Islet of Langerhans (tissue), 1 donor: ENCODE data around the gene INPP1.

ENCODE experiments used
- FAIRE-seq: peaks from one replicate; lab custom pipeline; 2011; peaks lifted over from hg19 to GRCh38; lab: Jason Lieb, UNC

INPP1 gene

GRCh38 chr2:190409616-190410015 is 66.2 kb downstream of the INPP1 start:
- FAIRE-seq = no peak

- FAIRE-seq = no peak
These were observed 66.8 kb downstream of the INPP1 start for GRCh38 chr2:190410166-190410565.

GRCh38 chr2:190412966-190413365 is 69.6 kb downstream of the INPP1 start:
- FAIRE-seq = no peak

GRCh38 chr2:190413421-190413820 is 70.0 kb downstream of the INPP1 start:
- no peak for FAIRE-seq

- FAIRE-seq = no peak
These were observed 71.9 kb downstream of the INPP1 start for GRCh38 chr2:190415251-190415650.

- FAIRE-seq = peak; percentile 58
These were observed 72.7 kb downstream of the INPP1 start for GRCh38 chr2:190415794-190416775.

GRCh38 chr2:190417045-190417842 is 73.9 kb downstream of the INPP1 start:
- no peak for FAIRE-seq

- FAIRE-seq = no peak
These were observed 75.3 kb downstream of the INPP1 start for GRCh38 chr2:190418727-190419126.

GRCh38 chr2:190420801-190421200 is 77.4 kb downstream of the INPP1 start:
- FAIRE-seq = no peak
